Stimulated activated CD8-positive, alpha-beta memory T cell treated with anti-CD3 and anti-CD28 coated beads, Interleukin-15, amount 100 ng/mL, for 1 hour (primary cell): ENCODE results near the gene ASB16.
"Not testable (repeated sequence)": the region's sequence is repeated elsewhere in the genome, so short reads cannot be mapped to it uniquely, and the experiment has no call there.

Source experiments
- DNase-seq: peaks from one replicate; pipeline ENCODE4 v3.0.0-alpha.2; 2020; ENCODE audit warnings: low read depth

ASB16 gene

DNA sequence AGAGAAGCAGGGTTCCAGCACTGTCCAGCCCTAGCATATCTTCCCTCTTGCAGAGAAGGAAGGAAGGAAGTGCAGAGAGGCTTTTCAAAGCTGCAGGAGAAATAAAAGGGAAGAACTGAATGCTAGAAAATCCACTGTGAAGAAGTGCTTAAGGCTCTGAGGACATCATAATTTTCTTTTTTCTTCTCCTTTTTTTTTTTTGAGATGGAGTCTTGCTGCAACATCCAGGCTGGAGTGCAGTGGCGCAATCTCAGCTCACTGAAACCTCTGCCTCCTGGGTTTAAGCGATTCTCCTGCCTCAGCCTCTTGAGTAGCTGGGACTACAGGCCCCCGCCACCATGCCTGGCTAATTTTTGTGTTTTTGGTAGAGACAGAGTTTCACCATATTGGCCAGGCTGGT lies 21.4 kb upstream of the ASB16 start:
- DNase-seq = not testable (repeated sequence)

DNA sequence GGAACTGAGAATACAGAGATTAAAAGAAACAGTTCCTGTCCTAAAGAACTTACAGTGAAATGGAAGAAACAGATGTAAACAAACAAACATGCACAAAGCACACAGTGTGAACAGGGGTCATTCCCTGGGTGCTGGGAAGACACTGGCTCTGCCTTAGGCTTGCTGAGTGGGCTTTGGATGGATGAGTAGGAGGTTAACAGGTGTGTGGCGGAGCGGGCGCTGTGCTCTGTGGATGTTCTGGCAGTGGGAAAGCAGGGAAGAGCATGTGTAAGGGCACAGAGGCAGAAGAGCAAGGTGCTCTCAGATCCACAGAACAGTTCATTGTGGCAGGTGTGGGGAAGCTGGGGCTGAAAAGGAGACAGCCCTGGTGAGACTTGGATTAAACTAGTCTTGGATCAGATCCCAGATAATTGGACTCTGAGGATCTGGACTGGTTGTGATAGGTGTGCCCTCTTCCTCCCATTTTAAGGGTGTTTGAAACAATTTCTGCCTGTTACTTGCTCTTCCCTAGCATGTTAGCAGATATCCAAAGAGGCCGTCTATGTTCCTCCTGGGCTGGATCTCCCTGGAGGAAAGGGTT lies 20.7 kb upstream of the ASB16 start:
- DNase-seq = no peak

GRCh38 chr17:44152875-44153274 lies 17.6 kb upstream of the ASB16 start:
- no peak for DNase-seq

GRCh38 chr17:44155488-44155887 lies 15.0 kb upstream of the ASB16 start:
- no peak for DNase-seq

DNA sequence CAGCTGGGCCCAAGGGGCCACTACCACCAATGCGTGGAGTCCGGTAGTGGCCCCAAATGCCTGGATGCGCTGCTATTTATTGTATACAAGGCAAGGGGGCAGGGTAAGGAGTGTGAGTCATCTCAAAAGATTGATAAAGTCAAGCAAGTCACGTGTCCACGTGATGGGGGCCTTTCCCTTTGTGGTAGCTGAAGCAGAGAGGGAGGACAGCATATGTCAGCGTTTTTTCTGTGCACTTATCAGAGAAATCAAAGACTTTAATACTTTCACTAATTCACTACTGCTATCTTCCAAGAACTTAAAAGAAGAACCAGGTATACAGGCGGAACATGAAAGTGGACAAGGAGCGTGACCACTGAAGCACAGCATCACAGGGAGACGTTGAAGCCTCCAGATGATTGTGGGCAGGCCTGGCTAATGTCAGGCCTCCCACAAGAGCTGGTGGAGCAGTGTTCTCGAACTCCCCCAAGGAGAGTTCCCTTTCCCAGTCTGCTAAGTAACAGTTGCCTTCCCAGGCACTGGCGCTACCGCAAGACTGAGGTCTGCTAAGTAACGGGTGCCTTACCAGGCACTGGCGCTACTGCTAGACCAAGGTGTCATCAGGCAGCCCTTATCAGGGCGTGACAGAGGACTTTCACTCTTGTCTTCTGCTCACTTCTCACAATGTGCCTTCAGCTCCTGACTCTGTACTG lies 10.8 kb upstream of the ASB16 start:
- no peak for DNase-seq

- DNase-seq = no peak
Measured at GRCh38 chr17:44164476-44164875, 6.0 kb upstream of the ASB16 start.

GRCh38 chr17:44167181-44167861 lies 3.2 kb upstream of the ASB16 start:
- no peak for DNase-seq

DNA sequence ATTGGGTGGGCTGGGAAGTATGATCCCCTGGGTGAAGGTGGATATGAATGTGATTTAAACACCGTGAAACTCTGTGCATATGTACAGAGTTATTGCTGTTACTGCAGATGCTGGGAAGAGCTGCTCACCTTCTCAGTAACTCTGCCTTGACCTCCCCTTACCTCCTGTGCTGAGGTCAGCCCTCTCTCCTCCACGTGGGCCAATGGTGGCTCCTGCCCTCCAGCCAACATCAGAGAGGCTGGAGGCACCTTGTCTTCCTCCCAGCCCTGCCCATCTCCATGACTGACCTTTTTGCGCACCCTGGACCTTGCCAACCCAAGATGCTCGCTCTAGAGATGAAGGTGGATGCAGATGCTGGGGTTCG lies 387 bp upstream of the ASB16 start:
- DNase-seq = no peak

GRCh38 chr17:44171931-44172455 lies 1.5 kb downstream of the ASB16 start:
- no peak for DNase-seq

- DNase-seq = no peak
Measured at GRCh38 chr17:44174427-44174826, 3.9 kb downstream of the ASB16 start.

- DNase-seq = no peak
Measured at GRCh38 chr17:44176257-44176656, 5.8 kb downstream of the ASB16 start.

DNA sequence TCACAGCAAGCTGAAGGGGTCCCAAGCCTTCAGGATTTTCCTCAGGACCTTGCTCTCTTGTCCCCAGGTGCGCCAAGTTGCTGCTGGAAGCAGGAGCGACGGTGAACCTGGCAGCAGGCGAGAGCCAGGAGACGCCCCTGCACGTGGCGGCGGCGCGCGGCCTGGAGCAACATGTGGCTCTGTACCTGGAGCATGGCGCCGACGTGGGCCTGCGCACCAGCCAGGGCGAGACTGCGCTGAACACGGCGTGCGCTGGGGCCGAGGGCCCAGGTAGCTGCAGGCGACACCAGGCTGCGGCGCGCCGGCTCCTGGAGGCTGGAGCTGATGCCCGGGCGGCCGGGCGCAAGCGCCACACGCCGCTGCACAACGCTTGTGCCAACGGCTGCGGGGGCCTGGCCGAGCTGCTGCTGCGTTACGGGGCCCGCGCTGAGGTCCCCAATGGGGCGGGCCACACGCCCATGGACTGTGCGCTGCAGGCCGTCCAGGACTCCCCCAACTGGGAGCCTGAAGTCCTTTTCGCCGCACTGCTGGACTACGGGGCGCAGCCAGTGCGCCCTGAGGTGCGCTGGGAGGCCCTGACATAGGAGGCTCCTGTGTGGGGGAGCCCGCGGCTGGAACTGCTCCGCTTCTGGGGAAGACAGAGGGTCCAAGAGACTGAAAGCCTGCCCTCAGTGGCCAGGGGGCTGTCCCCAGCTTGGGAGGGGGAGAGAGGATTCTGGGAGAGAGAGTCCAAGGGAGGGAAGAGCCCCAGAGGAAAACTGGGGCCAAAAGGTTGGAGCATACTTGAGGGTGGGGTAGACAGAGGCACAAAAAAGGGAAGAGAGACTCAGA lies 6.4 kb downstream of the ASB16 start:
- DNase-seq = no peak

GRCh38 chr17:44177640-44178039 lies 7.1 kb downstream of the ASB16 start:
- DNase-seq = no peak

- no peak for DNase-seq
Measured at GRCh38 chr17:44178133-44178532, 7.6 kb downstream of the ASB16 start.

DNA sequence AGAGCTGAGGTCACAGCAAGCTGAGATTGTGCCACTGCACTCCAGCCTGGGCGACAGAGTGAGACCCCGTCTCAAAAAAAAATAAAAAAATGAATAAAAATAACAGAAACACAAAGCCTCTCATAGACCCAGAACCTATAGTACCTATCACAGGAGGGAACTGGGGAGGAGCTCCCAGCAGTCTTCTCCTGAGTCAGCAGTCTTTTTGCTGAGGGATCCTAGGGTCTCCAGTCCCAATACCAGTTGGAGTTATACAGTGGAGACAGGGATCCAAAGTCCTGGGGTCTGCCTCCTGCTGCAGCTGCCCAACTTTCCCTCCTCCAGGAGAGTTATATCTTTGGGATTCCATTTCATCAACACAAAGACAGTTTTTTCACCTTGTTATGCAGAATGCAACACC lies 12.5 kb downstream of the ASB16 start:
- DNase-seq = no peak

GRCh38 chr17:44184212-44184810 lies 13.8 kb downstream of the ASB16 start:
- DNase-seq = no peak

GRCh38 chr17:44186307-44187130 lies 16.0 kb downstream of the ASB16 start, which contains the start of gene TMUB2:
TSS of gene TMUB2 (plus strand) at chr17:44186972. CDS start at chr17:44187709, 737 bp downstream.
- peak; percentile 99 for DNase-seq

GRCh38 chr17:44187131-44187899 lies 16.8 kb downstream of the ASB16 start:
- no peak for DNase-seq

DNA sequence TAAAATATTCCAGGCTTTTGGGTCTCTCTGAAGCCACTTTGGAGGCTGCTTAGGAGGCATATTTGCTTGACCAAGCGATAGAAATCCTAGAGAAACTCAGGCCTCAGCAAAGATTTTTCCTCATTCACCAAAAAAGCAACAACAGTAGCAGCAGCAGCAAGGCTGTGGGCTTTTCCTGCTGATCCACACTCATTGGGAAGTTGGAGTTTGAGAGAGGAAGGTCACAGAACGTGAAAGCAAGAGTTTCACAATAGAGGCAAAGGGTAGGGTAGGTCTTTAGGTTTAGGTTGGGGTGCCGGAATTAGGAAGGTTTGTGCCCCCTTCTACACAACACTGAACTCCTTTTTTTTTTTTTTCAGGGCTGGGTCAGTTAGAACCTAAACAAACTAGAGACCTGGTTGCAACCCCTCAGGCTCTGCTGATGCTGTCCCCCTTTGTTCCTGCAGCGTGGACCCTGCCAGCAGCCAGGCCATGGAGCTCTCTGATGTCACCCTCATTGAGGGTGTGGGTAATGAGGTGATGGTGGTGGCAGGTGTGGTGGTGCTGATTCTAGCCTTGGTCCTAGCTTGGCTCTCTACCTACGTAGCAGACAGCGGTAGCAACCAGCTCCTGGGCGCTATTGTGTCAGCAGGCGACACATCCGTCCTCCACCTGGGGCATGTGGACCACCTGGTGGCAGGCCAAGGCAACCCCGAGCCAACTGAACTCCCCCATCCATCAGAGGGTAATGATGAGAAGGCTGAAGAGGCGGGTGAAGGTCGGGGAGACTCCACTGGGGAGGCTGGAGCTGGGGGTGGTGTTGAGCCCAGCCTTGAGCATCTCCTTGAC lies 18.3 kb downstream of the ASB16 start:
- no peak for DNase-seq
